Stimulated activated CD4-positive, alpha-beta T cell treated with anti-CD3 and anti-CD28 coated beads, Interleukin-12 subunit alpha, Interleukin-12 subunit beta, amount 100 ng/mL, for 24 hours (primary cell): Measurements from ENCODE around the gene DNLZ.
"Not testable (repeated sequence)": the region's sequence is repeated elsewhere in the genome, so short reads cannot be mapped to it uniquely, and the experiment has no call there.

ENCODE experiments used
- DNase-seq, 2 experiments: peaks; one replicate each; pipeline ENCODE4 v3.0.0-alpha.2; 2020; ENCODE audit warnings: low read depth in 2 of 2

Gene DNLZ

GRCh38 chr9:136359774-136360718 is 3.5 kb downstream of the DNLZ start:
- DNase-seq: no peak

GRCh38 chr9:136358888-136359287 is 4.7 kb downstream of the DNLZ start:
- no peak for DNase-seq

DNA sequence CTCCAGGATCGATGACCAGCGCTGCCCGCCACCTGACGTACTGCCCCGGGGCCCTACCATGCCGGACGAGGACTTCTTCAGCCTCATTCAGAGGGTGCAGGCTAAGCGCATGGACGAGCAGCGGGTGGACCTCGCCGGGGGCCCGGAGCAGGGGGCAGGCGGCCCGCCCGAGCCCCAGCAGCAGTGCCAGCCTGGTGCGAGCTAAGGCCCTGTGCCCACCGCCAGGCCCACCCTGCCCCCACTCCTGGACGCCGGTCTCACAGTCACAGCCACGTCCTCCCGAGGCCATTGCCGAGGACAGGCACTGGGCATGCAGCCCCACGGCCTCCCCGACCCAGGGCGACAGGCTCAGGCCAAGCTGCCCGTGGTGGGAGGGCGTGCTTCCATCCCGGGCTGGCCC is 5.5 kb downstream of the DNLZ start:
- DNase-seq: no peak

GRCh38 chr9:136357202-136357725 is 6.3 kb downstream of the DNLZ start:
- no peak for DNase-seq

DNA sequence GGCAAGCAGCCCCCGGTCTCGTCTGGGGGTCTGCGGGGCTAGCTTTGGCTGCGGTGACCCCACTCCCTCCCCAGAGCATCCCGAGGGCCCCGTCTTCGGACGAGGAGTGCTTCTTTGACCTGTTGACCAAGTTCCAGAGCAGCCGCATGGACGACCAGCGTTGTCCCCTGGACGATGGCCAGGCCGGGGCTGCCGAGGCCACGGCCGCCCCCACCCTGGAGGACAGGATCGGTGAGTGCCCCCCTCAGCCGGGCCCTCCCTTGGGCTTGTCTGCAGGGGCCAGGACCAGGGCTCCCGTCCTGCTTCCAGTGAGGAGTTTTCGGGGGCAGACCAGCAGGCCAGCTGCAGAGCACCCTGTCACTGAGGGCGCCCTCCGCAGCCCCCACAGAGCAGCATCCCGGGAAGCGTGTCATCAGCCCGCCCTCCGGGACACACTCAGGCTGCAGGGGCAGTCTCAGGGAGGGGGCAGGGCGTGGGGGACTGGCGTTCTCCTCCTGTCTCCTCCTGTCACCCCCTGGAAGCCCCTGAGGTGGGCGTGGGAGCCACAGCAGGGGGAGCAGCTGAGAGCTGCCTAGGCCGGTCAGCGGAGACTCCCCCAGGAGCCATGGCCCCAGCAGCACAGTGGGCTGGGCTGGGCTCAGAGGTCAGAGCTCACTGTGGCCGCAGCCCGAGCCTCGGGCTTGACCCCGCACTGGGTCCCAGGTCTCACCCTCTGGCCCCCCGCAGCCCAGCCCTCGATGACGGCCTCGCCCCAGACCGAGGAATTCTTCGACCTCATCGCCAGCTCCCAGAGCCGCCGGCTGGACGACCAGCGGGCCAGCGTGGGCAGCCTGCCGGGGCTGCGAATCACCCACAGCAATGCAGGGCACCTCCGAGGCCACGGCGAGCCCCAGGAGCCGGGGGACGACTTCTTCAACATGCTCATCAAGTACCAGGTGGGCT is 7.7 kb downstream of the DNLZ start:
- no peak for DNase-seq

GRCh38 chr9:136354592-136355085 is 8.9 kb downstream of the DNLZ start:
- DNase-seq: no peak

GRCh38 chr9:136353757-136354488 is 9.6 kb downstream of the DNLZ start:
- DNase-seq: no peak

GRCh38 chr9:136353088-136353487 is 10.5 kb downstream of the DNLZ start:
- DNase-seq: no peak

- no peak for DNase-seq
These were observed 10.9 kb downstream of the DNLZ start for GRCh38 chr9:136352682-136353081.

DNA sequence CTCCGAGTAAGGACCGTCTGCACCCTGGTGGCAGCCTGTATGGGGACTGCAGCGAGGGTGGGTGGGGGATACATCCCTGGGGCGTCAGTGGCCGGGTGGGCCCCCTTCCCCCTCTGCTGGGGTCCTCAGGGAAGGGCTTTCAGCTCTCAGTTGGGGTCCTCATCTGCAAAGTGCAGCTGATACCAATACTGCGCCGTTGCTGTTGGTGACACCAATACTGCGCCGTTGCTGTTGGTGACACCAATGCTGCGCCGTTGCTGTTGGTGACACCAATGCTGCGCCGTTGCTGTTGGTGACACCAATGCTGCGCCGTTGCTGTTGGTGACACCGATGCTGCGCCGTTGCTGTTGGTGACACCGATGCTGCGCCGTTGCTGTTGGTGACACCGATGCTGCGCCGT is 11.7 kb downstream of the DNLZ start:
- not testable (repeated sequence) for DNase-seq

GRCh38 chr9:136351252-136351800 is 12.2 kb downstream of the DNLZ start:
- DNase-seq: no peak

GRCh38 chr9:136349546-136349945 is 14.0 kb downstream of the DNLZ start:
- no peak for DNase-seq

DNA sequence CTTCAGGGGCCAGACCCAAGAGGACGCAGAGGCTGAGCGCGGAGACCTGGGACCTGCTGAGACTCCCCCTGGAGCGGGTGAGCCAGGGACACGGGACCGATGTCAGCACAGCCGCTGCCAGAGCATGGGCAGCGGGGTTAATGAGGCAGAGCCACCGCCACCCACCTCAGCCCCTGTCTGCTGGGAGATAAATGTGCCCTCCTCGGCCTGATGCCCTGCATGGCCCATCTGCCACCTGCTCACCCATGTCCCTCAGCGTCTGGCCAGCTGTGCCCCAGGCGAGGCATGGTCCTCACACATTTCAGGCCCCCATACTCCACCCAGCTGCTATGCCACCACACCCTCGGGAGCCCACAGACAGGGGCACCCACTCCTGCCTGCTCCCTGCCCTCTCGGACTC is 14.9 kb downstream of the DNLZ start:
- DNase-seq: no peak

DNA sequence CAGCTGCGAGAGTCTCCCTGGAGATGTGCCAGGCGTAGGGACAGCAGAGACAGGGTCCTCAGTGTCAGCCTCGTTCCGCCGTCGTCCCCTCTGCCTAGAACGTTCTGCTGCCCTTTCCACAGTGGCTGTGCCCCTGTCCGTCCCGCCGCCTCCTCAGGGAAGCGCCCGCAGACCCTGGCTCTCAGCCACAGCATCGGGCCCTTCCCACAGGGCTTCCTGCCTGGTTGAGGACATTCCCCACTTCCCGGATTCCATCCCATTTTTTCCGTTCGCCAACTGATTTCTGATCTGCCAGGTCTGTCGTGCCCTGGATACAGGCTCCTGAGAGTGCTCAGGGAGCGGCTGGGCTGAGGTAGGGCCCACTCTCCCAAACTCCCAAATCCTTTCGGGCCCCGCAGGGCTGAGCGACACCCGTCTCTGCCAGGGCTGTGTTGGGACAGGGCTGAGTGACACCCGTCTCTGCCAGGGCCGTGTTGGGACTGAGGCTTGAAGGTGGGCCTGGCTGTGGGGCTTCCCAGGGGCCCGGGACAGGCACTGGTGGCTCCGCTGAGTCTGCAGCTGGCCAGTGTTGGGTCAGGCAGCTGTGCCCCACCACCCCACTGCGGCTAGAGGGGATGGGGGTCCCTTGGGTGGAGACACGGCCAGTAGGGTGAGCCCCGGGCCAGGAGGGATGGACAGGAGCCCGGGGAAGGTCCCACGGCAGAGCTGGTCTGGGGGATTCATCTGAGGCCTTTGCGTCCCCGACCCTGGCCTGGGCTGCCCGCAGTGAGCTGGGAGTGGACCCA is 15.9 kb downstream of the DNLZ start:
- DNase-seq: no peak

- DNase-seq: no peak
These were observed 16.5 kb downstream of the DNLZ start for GRCh38 chr9:136346927-136347465.

GRCh38 chr9:136346157-136346481 is 17.4 kb downstream of the DNLZ start:
- no peak for DNase-seq

DNA sequence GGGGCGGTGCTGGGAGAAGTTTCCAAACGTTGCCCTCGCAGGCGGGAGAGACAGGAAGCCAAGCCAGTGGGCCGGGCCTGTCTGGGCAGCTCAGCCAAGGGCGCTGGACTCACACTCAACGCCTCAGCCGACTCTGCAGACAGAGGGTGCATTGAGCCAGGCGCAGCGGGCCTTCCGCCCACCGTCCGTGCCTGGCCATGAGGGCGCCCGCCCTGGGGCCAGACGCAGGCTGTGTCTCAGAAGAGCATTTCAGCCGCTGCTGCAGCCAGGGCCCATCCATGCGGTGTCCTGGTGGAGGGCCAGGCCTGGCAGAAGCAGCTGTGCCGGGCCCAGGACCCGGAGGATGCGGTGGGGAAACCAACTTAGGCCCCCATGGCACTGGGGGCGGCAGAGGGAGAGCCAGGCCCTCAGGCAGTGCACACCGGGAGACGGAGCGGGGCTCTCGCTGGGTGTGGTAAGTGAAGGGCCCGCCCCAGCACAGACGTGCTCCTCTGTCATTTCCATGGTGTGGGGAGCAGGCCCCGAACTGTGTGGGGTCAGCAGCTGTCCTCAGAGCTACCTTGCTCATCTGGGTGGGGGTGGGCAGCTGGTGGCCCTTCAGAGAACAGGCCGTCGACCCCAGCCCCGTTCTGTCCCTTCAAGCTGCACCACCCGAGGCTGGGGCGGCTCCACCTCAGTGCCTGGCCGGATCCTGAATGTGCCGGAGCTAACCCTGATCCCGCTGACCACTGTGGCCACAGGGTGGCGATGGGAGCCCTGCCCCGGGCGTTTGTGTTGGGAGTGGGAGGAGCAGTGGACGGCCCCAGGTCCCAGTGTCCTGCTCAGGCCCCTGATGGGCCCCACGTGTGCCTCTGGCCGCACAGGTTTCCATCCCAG is 18.0 kb downstream of the DNLZ start:
- DNase-seq: no peak

DNA sequence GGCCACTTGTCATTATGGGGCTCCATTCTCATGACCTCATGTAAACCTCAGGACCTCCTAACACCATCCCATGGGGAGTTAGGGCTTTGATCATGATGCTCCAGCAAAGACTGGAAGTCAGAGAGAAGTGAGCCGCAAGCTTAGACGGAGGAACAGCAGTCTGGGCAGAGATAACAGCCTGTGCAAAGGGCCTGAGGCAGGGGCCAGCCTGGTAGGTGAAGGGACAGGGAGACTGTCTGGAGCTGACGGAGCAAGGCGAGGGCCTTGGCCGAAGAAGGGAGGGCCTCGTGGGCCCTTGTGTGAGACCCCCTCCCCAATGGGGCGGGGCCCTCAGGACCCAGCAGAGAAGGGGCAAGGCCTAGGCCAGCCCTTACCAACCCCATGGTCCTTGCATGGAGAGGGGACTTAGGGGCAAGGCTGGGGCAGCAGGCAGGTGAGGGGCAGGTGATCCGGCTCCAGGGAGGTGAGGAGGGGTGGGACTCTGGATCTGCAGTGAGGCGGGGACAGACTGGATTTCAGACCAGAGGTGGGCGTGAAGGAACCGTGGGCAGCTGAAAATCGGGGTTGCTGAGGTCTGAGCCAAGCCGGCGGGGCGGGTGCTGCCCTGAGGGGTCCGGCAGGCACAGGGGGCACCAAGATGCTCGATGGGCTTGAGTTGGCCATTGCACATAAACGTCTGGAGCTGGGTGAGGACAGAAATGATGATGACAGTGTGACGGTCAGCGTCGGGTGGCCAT is 18.8 kb downstream of the DNLZ start:
- DNase-seq: no peak

GRCh38 chr9:136343884-136344269 is 19.7 kb downstream of the DNLZ start:
- no peak for DNase-seq
